Suprapubic skin (tissue), 3 donors: ENCODE data around the gene KRTAP1-1.

Source experiments
- CTCF ChIP-seq, 2 donors: fragments of 200-600 bp in 1 of 2; fragments of 450-650 bp in 1 of 2; sonication (generic) in 1 of 2; IDR thresholded peaks; one replicate each; pipeline ENCODE4 v1.5.1; 2016 to 2019; ENCODE audit warnings: antibody characterized with exemption in 2 of 2, mild to moderate bottlenecking in 1 of 2, moderate library complexity in 1 of 2
- EP300 ChIP-seq: sonication (generic); formaldehyde crosslinking; IDR thresholded peaks from one replicate; pipeline ENCODE4 v1.6.1; 2017; ENCODE audit warnings: antibody characterized with exemption
- POLR2A ChIP-seq, 2 donors: fragments of 450-650 bp; IDR thresholded peaks; one replicate each; pipeline ENCODE4 v1.6.1; 2017; ENCODE audit warnings: antibody characterized with exemption in 2 of 2, mild to moderate bottlenecking in 2 of 2, moderate library complexity in 2 of 2

GRCh38 chr17:41010441-41010840, 30.8 kb downstream of the KRTAP1-1 start:
- TF ChIP-seq EP300, result no peak
- TF ChIP-seq POLR2A (IDR thresholded peaks at IDR 0.05), result no peak
- no peak for TF ChIP-seq CTCF (IDR thresholded peaks at IDR 0.05)
